Measurements from ENCODE around the gene ARL5A.
"Not testable (repeated sequence)": the region's sequence is repeated elsewhere in the genome, so short reads cannot be mapped to it uniquely, and the experiment has no call there.

ARL5A gene, protein sequence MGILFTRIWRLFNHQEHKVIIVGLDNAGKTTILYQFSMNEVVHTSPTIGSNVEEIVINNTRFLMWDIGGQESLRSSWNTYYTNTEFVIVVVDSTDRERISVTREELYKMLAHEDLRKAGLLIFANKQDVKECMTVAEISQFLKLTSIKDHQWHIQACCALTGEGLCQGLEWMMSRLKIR

DNA sequence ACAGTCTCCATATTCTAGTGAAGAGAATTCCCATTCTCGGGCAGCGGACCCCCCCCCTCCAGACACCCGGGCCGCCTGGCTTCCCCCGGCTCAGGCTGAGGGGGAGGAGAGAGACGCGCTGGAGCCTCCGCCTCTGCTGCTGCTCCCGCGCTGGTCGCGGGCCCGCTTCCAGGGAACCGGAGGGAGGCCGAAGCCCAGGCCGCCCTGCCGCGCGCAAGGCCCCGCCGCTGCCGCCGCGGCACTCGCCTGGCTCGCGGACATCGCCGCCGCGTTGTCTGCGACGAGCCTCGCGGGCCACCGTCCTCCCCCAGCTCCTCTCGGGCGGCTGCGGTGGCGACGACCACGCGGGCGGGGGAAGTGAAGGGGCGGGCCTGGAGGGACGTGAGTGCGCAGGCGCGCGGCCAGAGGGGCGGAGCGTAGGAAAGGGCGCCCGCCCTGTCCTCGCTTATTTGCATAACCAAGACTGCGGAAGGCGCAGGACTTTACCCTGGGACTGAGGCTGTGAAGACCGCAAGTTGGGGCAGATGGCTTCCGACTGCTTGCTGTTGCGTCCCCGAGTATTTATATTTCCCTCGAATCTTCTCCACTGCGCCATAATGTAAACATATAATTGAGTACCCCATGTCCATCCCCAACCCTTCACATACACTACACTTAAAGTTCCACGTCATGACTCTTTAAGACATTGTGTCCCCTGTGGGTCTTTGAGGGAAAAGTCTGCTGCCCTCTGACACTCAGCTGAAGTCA lies at the start of gene ARL5A:
Gene ARL5A (minus strand): TSS at position 279 of the 747 bp plus-strand sequence. CDS start 245 bp downstream, at position 34.
- DNase-seq (ENCODE audit: low read depth in 3 of 3, low spot score in 1 of 3) = peak; percentile 83 to 92 (median 91)

DNA sequence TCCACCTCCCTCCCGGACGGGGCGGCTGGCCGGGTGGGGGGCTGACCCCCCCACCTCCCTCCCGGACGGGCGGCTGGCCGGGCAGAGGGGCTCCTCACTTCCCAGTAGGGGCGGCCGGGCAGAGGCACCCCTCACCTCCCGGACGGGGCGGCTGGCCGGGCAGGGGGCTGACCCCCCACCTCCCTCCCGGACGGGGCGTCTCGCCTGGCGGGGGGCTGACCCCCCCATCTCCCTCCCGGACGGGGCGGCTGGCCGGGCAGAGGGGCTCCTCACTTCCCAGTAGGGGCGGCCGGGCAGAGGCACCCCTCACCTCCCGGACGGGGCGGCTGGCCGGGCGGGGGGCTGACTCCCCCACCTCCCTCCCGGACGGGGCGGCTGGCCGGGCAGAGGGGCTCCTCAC lies 47.4 kb upstream of the ARL5A start:
- DNase-seq (ENCODE audit: low read depth in 3 of 3, low spot score in 1 of 3) = not testable (repeated sequence)

DNA sequence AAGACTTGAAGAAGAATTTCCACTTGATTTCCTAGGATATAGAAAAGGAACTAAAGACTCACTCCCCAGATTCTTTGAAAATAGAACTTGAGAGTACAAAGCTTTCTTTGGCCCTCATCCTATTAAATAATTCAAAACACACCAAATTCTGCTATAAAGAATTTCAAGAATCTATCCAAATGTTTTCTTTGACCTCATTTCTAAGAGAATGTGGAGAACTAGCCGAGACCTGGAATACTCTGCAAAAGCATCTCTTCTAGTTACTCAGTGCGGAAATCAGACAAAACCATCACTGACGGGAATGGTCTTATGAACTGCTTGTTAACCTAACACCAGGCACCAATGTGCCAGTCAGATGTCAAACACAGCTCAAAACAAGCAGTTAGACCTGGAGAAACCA lies 44.2 kb upstream of the ARL5A start:
- DNase-seq (ENCODE audit: low read depth in 3 of 3, low spot score in 1 of 3) = no peak

DNA sequence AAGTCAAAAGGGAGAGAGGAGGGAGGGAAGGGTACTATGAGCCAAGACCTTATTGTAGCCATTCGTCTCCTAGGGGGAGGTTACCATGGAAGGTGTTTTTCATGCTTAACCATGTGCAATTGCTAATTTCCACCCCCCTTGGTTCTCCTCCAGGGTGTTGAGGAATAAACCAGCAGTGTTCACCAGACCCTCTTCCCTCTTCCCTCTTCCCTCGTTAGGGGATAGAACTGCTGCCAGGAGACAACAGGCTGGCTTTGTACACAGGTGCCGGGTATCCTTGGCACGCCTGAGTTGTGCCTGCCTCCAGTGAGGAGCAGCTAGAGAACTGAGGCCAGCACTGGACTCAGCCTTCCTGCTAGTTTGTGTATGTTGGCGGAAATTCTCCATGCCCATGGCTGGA lies 41.1 kb upstream of the ARL5A start:
- DNase-seq (ENCODE audit: low read depth in 3 of 3, low spot score in 1 of 3) = no peak

DNA sequence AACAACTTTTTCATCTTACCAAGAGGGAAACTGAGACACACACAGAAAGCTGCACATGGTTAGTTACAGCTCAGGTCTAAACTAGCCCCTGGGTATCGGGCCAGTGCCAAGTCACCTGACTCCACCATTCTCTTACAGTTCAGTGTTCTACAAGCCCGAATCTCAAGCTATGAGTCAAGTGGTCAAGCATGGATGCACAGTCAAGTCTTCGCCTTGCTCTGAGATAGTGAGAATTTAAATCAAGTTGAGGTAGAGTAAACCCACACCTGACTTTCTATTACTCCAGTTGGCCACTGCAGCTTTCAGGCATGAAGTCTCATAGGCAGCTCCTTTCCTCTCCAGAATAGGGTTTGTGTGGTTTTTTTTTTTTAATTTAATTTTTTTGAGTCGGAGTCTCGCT lies 34.5 kb upstream of the ARL5A start:
- DNase-seq (ENCODE audit: low read depth in 3 of 3, low spot score in 1 of 3) = no peak

DNA sequence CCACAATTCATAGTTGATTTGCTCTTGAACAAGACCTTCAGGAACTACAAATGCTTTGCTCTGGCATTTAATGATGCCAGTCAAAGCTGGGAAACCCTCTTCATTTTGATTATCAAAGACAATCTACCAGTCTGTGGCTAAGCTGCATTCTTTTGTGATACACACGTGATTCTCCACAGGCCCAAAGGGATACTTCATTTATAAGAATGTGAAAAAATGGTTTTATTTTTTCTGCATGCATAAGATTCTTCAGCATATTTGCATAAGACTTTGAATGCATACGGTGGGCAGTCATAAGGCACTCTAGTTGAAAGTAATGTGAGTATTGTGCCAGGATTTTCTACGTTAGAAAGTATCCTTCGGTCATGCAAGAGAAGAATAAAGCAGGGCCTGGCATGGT lies 33.0 kb upstream of the ARL5A start:
- no peak for DNase-seq (ENCODE audit: low read depth in 3 of 3, low spot score in 1 of 3)

DNA sequence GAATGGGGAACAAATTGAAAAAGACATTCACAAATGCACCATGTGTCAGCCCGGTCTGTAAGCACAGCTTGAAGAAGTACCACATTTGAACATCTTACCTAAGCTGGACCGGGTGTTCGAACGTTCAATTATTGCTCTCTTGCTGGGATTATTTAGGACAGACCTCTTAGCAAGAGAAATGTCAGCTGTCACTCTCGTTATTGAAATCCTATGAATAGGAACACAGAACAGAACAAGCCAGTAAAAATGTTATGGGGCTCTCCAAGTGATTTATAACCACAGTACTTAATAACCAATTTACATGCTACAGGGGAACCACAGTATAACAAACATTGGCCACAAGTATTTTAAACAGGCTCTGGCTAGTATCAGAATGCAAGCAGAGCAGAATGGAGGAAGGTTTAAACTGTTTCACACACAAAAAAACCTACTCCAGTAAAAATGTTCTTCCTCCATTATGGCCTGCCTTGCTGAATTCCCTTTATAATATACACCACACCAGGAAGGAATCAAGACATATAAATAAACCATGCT lies 32.5 kb upstream of the ARL5A start:
- no peak for DNase-seq (ENCODE audit: low read depth in 3 of 3, low spot score in 1 of 3)

DNA sequence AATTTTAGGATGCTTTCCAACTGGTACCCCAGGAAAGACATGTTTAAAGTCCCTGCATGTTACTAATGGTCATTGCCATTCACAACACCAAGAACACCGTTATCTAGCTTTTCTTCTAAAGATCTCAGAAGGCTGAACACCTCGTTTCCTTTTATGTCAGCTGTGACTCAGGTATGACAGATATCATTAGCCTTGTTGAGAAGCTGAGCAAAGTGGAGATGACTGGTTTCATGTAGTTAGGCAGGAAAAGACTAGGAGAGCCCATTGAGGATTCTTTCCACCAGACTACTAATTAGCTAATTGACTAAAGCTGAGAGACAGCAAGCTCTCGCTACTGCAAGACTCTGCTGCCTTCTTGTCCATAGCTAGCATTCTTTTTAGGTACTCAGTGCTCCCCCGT lies 32.0 kb upstream of the ARL5A start:
- DNase-seq (ENCODE audit: low read depth in 3 of 3, low spot score in 1 of 3) = no peak

DNA sequence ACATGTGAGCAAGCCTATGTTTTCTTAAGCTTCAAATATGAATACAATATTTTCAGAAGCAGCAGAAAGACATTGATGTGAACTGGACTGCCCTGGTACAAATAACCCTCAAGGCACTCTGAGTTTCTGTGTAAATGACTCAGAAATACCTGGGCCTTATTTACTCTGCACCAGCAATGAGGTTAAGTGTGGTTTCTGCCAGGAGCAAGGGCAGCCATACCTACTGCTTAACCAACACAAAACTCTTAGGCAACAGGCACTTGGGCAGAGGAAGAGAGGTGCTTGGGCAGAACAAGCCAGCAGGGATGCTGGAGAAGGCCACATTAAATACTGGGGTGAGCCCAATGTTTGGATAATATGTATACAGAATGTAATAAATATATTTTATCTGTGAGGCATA lies 29.4 kb upstream of the ARL5A start:
- no peak for DNase-seq (ENCODE audit: low read depth in 3 of 3, low spot score in 1 of 3)

DNA sequence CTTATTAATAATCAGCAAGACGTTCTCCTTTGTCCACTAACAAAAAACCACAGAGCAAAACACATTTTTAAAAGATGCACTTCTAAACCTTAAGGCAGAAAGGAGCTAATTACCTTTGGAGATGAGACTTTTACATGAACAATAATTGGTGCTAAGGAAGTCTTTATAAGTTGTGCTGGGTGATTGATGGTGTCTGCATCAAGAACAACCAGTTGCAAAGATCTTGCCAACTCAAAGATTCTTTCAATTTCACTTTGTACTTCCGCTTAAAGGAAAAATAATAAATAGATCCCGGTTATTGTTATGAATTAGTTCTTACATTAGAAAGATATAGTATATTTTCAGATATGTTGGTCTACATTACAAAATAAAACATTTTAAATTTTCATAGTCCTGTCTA lies 26.9 kb upstream of the ARL5A start:
- DNase-seq (ENCODE audit: low read depth in 3 of 3, low spot score in 1 of 3) = no peak

DNA sequence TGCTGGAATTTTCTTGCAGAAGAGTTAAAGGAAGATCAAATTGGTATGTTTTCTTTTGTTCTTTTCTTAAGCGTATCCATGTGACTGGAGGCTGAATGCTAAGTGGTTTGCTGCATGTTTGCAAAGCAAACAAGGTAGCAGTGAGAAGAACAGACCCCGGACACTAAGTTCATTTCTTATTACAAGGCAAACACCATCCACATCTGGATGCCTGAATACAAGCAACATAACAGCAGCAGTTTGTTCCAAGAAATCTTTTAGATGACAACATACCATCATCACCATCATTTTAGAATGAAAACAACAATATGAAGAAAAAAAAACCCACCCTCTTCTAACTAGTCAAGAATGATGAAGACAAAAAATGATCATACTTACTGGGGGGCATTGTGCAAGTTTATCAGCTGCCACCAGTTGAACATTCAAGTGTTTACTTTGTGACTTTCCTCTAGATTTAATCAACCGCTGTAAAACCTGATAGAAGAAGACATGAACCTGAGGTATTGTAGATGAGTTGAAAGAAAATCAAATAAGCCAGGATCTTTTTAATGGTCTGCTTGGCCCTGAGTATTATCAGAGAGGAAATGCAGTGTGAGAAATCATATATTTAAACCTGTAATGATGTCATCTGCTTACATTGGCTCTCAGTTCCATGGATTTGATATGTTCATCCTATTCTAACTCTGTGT lies 25.0 kb upstream of the ARL5A start:
- no peak for DNase-seq (ENCODE audit: low read depth in 3 of 3, low spot score in 1 of 3)

DNA sequence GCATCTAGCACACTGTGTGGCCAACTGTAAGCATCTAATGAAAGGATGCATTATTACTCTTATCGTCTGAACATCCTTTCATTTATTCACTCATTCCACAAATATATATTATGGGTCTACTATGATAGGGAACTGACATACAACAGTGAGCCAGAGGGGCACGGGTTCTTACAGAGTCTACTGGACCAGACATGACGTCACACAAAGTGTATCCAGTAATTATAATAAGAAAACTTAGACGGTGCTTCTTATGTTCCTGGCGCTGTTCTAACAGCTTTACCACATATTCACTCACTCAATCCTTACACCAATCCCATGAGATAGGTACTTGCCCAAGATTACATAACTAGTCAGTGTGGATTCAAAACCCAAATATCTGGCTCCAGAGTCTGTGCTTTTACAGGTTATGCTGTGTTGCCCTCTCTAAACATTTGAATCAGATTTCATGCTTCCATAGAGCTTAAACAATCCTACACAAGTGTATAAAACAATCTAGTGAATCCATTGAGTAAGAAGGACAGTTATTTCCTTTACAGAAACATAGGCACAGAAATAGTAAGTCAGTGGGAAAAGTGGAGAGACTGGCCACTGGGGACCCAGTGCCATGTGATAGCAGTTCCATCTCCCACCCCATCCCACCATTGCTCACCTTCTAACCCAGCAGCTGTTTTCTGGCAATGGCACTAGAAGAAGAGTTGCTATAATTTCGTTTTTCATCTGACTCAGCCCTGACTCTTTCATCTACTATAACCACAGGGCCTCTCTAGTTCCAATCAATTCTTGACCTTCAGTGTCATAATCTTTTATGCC lies 24.2 kb upstream of the ARL5A start:
- no peak for DNase-seq (ENCODE audit: low read depth in 3 of 3, low spot score in 1 of 3)

DNA sequence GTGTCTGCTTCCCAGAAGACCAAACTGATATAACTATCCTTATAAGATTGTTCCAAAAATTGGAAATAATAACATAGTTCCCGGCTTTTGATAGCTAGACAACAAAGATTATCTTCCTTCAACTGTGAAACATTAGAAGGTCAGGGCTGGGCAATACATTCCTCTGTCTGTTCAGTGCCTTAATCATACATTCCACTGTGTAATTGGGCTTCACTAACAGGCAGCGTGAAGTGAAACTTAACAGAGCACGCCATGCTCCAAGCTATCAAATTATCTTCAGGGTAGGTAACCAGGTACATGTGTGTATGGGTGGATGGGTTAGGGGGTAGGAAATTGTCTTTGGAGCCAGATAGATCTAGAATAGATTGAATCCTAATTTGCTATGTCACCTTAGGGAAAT lies 23.5 kb upstream of the ARL5A start:
- no peak for DNase-seq (ENCODE audit: low read depth in 3 of 3, low spot score in 1 of 3)

DNA sequence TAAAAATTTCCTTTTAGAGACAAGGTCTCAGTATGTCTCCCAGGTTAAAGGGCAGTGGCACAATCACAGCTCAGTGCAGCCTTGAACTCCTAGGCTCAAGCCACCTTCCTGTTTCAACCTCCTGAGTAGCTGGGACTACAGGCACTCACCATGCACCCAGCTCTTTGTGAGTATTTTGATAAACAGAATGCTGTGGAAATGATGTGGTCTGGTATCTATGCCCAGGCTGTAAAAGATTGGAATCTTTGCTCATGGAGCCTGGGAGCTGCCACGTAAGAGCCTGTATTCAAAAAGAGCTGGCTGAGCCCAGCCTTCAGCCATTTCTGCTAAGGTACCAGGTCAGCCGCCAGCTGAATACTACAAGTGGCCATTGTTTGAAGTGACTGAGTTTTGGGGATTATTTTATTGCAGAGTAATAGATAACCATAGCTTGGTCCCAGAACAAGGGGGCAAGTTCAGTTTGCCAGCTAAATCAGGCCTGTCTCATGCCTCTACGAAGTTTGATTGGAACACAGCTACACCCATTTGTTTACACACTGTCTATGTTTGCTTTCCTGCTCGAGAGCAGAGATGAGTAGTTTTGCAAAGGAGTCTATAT lies 21.3 kb upstream of the ARL5A start:
- DNase-seq (ENCODE audit: low read depth in 3 of 3, low spot score in 1 of 3) = no peak

DNA sequence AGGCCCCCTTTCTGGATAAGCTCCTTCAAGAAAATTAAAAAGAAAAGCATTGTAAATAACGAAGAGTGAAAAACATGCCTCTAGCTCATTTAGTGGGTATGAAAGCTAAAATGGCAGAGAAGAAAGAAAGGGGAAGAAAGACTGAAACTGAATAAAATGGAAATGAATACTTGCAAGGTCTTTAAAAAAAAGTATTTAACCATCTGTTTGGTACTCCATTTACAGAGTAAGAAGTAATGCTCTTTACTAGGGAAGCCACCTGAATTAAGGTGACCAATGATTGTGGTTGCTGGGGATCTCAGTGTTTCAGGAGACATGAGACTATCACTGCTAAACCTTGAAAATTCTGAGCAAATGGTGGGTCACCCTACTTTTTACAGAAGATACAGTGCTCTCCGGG lies 17.7 kb upstream of the ARL5A start:
- DNase-seq (ENCODE audit: low read depth in 3 of 3, low spot score in 1 of 3) = no peak

DNA sequence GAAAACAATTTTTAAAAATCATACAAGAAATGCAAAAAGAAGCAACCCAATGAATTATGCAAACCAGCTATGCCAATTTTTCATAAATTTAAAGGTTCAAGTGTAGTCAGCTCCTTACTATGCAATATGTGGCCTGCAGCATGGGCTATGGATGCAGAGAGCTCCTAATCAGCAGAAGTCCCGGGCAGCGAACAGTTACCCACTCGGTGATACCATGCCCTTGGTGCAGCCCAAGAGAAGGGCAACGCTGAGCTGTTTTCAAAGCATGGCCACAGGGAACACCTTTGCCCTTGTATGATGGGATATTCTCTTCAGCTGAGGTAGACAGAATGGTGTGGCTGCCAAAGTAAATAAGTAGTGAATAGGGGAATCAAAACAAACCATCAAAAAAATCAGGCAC lies 17.3 kb upstream of the ARL5A start:
- DNase-seq (ENCODE audit: low read depth in 3 of 3, low spot score in 1 of 3) = no peak

DNA sequence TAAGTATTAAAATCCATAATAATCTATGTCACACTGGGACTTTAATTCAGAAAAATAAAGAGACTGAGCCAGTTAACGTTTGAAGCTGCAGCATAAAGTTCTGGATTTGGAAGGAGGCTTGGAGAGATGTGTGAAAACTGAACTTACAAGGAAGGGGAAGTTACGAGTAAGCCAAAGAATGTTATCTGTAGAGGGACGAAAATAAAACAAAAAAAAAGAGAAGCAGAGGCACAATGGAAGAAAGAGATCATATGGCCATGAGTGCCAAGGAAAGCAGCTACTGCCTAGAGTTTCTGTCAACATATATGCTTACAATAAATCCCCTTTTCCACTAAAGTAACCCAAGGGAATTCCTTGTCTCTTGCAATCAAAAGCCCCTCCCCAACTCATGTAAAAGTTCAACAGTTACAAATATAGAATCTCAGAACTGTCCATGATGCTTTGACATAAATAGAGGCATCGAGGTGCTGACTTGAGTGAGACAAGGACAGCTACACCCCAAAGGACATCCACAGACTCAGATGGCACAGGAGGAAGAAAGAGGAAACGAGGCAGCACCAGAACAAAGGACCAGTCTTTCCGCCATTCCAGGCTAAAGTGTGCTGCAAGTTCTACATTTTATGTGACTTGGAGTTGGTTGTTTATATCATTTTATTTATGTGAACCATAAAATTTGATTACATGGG lies 16.1 kb upstream of the ARL5A start:
- no peak for DNase-seq (ENCODE audit: low read depth in 3 of 3, low spot score in 1 of 3)

DNA sequence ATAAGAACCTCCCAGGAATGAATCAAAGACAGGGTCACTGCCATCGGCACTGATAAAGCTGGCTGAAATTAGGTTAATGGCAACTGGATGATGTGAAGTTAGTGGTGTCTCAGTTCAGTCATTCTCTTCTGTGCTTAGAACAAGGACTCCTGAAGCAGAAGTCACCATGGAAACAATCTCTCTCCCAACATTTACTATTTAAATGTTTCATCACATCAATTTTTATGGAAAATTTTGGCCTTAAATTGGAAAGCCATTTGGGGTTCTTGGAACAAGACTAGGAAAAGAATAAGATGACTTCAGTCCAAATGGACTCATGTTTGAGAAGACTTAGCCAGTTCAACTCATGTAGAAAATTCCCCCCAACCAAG lies 15.5 kb upstream of the ARL5A start:
- no peak for DNase-seq (ENCODE audit: low read depth in 3 of 3, low spot score in 1 of 3)

DNA sequence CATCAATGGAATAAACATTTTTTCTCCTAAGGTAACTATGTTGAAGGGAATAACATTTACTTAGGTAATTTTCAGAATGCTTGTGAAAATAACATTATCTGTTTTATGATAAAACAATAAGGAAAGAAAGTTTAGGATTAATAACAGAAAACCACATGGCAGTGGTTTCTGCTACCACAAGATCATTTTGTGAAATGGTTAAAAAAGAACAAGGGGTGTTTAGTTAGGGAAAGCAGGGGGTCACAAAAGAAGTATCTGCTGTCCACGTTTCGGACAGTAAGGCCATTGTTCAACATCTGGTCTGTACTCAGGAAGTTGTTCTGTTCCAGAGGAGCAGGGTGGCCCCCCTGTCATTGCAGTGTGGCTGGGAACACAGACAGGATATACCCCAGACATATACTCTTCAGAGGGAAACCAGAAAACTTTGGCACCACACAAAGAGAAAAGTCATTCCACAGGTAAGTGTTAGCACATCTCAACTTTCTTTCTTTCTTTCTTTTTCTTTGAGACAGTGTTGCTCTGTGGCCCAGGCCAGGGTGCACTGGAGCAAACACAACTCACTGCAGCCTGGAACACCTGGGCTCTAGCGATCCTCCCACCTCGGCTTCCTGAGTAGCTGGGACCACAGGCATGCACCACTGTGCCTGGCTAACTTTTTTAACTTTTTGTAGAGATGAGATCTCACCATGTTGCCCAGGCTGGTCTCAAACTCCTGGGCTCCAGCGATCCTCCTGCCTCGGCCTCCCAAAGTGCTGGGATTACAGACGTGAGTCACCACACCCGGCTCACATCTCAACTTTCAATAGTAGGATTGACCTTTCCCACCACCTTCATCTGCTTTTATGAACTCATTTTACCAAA lies 14.8 kb upstream of the ARL5A start:
- DNase-seq (ENCODE audit: low read depth in 3 of 3, low spot score in 1 of 3) = no peak

DNA sequence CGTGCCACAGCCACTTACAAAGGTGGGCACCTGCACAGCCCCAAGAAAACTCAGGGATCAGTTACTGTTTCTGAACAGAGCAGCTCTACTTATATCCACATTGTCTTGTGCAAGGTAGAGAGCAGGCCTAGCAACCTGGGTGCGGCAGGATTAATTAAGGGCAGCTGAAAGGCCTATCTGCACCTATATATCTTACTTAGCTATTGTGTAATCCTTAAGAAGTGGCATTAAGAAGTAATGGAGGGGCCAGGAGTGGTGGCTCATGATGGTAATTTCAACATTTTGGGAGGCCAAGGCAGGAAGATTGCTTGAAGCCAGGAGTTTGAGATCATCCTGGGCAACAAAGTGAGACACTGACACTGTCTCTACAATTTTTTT lies 12.8 kb upstream of the ARL5A start:
- no peak for DNase-seq (ENCODE audit: low read depth in 3 of 3, low spot score in 1 of 3)
